Prostate gland (tissue), 2 donors: ENCODE data around the gene ASH1L.

Source experiments
- POLR2A ChIP-seq: fragments of 450-650 bp; IDR thresholded peaks from one replicate; pipeline ENCODE4 v1.6.1; 2016; ENCODE audit warnings: antibody characterized with exemption, mild to moderate bottlenecking
- TF ChIP-seq, protein P1 (sequence below), 4 experiments: fragments of 200-600 bp in 2 of 4; fragments of 450-650 bp in 2 of 4; sonication (generic) in 2 of 4; IDR thresholded peaks; 1 replicate in 3 of 4; 2 replicates in 1 of 4; pipeline ENCODE4 v1.5.1; 2016 to 2019; ENCODE audit warnings: antibody characterized with exemption in 4 of 4, mild to moderate bottlenecking in 2 of 4, moderate library complexity in 2 of 4

DNA sequence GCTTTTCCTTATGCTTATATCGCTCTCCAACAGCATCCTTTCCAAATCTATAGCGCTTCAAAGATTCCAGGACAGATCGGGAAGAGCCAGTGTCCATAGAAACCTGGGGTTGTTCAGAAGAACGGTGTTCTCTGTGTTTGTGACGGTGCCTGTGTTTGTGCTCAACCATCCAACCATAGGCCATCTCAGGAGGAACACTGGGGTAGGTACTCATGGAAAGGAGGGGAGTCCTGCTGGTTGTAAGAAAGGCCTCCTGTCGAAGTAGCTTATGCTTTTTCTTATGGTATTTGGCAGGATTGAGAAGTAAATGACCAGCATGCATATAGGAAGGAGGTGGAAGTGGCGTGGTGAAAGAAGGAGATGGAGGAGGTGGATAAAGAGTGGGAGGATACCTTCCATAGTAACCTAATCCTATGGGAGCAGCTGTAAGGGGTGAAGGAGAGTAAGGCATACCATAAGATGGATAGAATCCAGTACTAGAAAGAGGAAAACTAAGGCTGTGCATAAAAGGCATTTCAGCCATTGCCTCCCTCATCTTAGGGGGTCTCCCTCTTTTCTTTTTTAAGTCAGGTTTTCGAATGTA lies 84.2 kb downstream of the ASH1L start:
- TF ChIP-seq, protein P1, sequence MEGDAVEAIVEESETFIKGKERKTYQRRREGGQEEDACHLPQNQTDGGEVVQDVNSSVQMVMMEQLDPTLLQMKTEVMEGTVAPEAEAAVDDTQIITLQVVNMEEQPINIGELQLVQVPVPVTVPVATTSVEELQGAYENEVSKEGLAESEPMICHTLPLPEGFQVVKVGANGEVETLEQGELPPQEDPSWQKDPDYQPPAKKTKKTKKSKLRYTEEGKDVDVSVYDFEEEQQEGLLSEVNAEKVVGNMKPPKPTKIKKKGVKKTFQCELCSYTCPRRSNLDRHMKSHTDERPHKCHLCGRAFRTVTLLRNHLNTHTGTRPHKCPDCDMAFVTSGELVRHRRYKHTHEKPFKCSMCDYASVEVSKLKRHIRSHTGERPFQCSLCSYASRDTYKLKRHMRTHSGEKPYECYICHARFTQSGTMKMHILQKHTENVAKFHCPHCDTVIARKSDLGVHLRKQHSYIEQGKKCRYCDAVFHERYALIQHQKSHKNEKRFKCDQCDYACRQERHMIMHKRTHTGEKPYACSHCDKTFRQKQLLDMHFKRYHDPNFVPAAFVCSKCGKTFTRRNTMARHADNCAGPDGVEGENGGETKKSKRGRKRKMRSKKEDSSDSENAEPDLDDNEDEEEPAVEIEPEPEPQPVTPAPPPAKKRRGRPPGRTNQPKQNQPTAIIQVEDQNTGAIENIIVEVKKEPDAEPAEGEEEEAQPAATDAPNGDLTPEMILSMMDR (IDR thresholded peaks at IDR 0.05): no peak
- TF ChIP-seq POLR2A: no peak
